SK-N-SH (cell line): ENCODE measurements around the gene GCC1. TPM values are rescaled to one million over a fixed set of nuclear protein-coding genes. Genes with fewer than 3 reads are reported as not detected.

ENCODE experiments used
- CTCF ChIA-PET: fragments of 300-600, 350-600 bp; formaldehyde crosslinking; extraction: SDS; loops from one replicate; lab custom pipeline; 2021; lab: Yijun Ruan, JAX
- POLR2A ChIA-PET: fragments of 350-600 bp; sonication (Branson Sonifier 250); formaldehyde crosslinking; extraction: SDS; loops from one replicate; lab custom pipeline; 2020; ENCODE audit warnings: antibody characterized with exemption, inconsistent platforms; lab: Yijun Ruan, JAX
- DNase-seq: peaks from one replicate; pipeline ENCODE4 v3.0.0; 2012
- H2AFZ ChIP-seq: fragments of 200-600 bp; sonication (generic); 2 replicates; pipeline ENCODE4 v1.8.1; 2016; ENCODE audit warnings: antibody characterized with exemption, mild to moderate bottlenecking, low read depth
- H3F3A ChIP-seq: fragments of 200-600 bp; sonication (generic); replicated peaks from 2 replicates; pipeline ENCODE3; 2016; ENCODE audit warnings: antibody characterized with exemption, mild to moderate bottlenecking; ENCODE audit not compliant: insufficient read depth
- H3K27ac ChIP-seq, 2 experiments: fragments of 200-500 bp in 1 of 2; fragments of 200-600 bp in 1 of 2; sonication (Bioruptor generic) in 1 of 2; sonication (generic), shearing (Covaris generic) in 1 of 2; 2 replicates each; pipeline versions ENCODE4 v1.5.1 to v1.6.1; 2014 to 2016; ENCODE audit warnings: low read depth in 2 of 2, inconsistent platforms in 1 of 2, low read length in 1 of 2, mild to moderate bottlenecking in 1 of 2, mixed read lengths in 1 of 2
- H3K27me3 ChIP-seq: fragments of 200-600 bp; sonication (generic), shearing (Covaris generic); 2 replicates; pipeline ENCODE4 v1.6.1; 2016; ENCODE audit warnings: mixed run types; ENCODE audit not compliant: insufficient read depth
- H3K36me3 ChIP-seq, 2 experiments: fragments of 200-500 bp in 1 of 2; fragments of 200-600 bp in 1 of 2; sonication (Bioruptor generic) in 1 of 2; sonication (generic) in 1 of 2; replicated peaks in 1 of 2; 2 replicates each; pipeline versions ENCODE3 to v1.5.1; 2014 to 2016; ENCODE audit warnings: low read length in 1 of 2, mild to moderate bottlenecking in 1 of 2; ENCODE audit not compliant: insufficient read depth in 2 of 2, control insufficient read depth in 1 of 2
- H3K4me1 ChIP-seq, 2 experiments: fragments of 200-500 bp in 1 of 2; fragments of 200-600 bp in 1 of 2; sonication (Bioruptor generic) in 1 of 2; sonication (generic), shearing (Covaris generic) in 1 of 2; 2 replicates each; pipeline versions ENCODE4 v1.5.1 to v1.6.1; 2014 to 2016; ENCODE audit warnings: low read depth in 1 of 2, low read length in 1 of 2, mixed run types in 1 of 2; ENCODE audit not compliant: insufficient read depth in 2 of 2, control insufficient read depth in 1 of 2
- H3K4me2 ChIP-seq: fragments of 200-600 bp; sonication (generic), shearing (Covaris generic); 2 replicates; pipeline ENCODE4 v1.6.1; 2017; ENCODE audit warnings: mixed run types
- H3K4me3 ChIP-seq, 2 experiments: fragments of 200-500 bp in 1 of 2; fragments of 200-600 bp in 1 of 2; sonication (Bioruptor generic) in 1 of 2; sonication (generic), shearing (Covaris generic) in 1 of 2; 2 replicates each; pipeline versions ENCODE4 v1.5.1 to v1.8.1; 2014 to 2016; ENCODE audit warnings: low read depth in 2 of 2, inconsistent platforms in 1 of 2, low read length in 1 of 2, mild to moderate bottlenecking in 1 of 2, mixed read lengths in 1 of 2, moderate library complexity in 1 of 2
- H3K79me2 ChIP-seq: fragments of 200-600 bp; sonication (generic); 2 replicates; pipeline ENCODE4 v1.8.1; 2017; ENCODE audit warnings: mild to moderate bottlenecking; ENCODE audit not compliant: insufficient read depth
- H3K9ac ChIP-seq: fragments of 200-600 bp; sonication (generic); 2 replicates; pipeline ENCODE4 v1.6.1; 2017; ENCODE audit warnings: mixed run types
- H3K9me2 ChIP-seq: fragments of 200-600 bp; sonication (generic); 2 replicates; pipeline ENCODE4 v1.6.1; 2017; ENCODE audit warnings: mixed run types
- H3K9me3 ChIP-seq: fragments of 200-600 bp; sonication (generic); 2 replicates; pipeline ENCODE4 v1.6.1; 2017; ENCODE audit warnings: mixed run types, mild to moderate bottlenecking, moderate library complexity
- H4K20me1 ChIP-seq: fragments of 200-600 bp; sonication (generic); 2 replicates; pipeline ENCODE4 v1.6.1; 2017; ENCODE audit warnings: mild to moderate bottlenecking, mixed run types; ENCODE audit not compliant: insufficient read depth
- EZH2phosphoT487 ChIP-seq: fragments of 200-600 bp; sonication (generic); IDR thresholded peaks from 2 replicates; pipeline ENCODE4 v1.6.1; 2017; ENCODE audit warnings: low read depth, mixed run types, mild to moderate bottlenecking, antibody characterized with exemption, moderate library complexity, borderline replicate concordance
- GATA2 ChIP-seq: sonication (generic); formaldehyde crosslinking; IDR thresholded peaks from 2 replicates; pipeline ENCODE4 v1.5.0; 2020; ENCODE audit warnings: mild to moderate bottlenecking, missing genetic modification reagents
- NFIC ChIP-seq: IDR thresholded peaks from 2 replicates; pipeline ENCODE4 v1.4.0; 2012; ENCODE audit warnings: borderline replicate concordance
- NRF1 ChIP-seq: IDR thresholded peaks from 2 replicates; pipeline ENCODE4 v1.6.1; 2012; ENCODE audit warnings: low read depth, mild to moderate bottlenecking, low read length
- RCOR1 ChIP-seq: fragments of 150-350 bp; IDR thresholded peaks from 2 replicates; pipeline ENCODE4 v1.6.1; 2017; ENCODE audit warnings: antibody characterized with exemption, low read length
- WGBS: methylation state at CpG from one replicate; pipeline ENCODE4 v1.1.6; 2017; ENCODE audit warnings: low lambda C conversion rate; 5-methylcytosine and 5-hydroxymethylcytosine counted together
- polyA plus RNA-seq, 3 experiments: library from polyadenylated mRNA; depleted of rRNA; stranded (reverse); fragments of >200 nt; gene quantifications; 2 replicates each; pipeline ENCODE4 v1.2.3, GENCODE V29; 2012

The GCC1 gene
- polyA plus RNA-seq, 1 of the 3 experiments (the other 2 are of a cell fraction): 8.4 TPM

GRCh38 chr7:127532151-127532550 is 53.2 kb downstream of the GCC1 start:
- 40% methylated on average over 2 of the region's 2 CpGs for WGBS
- CTCF ChIA-PET: interaction anchor here (0.8 kb wide), 1 partner anchor 13 kb away, joined by 3 read pairs; no protein-coding TSS in a partner anchor
- no peak overlapping the region for H2AFZ ChIP-seq

More at GRCh38 chr7:127532151-127532550, 53.2 kb downstream of the GCC1 start:
- no peaks in the 10 kb centered on the region for H3K36me3 ChIP-seq
- no peaks in the 10 kb centered on the region for H3K79me2 ChIP-seq
- POLR2A ChIA-PET: no interaction called here
- peaks cover 0 to 4% of the 10 kb centered on the region in 2 experiments; a peak in 1 of 4 replicates for H3K4me1 ChIP-seq
- H3K27ac ChIP-seq: no peak overlapping the region
- no peak overlapping the region for H3K4me3 ChIP-seq
- H3K9me2 ChIP-seq: no peaks in the 10 kb centered on the region
- peaks cover 13% of the 10 kb centered on the region; the same call in 1 of the 2 replicates for H3K27me3 ChIP-seq
- no peak overlapping the region for H3K4me2 ChIP-seq
- no peak for DNase-seq
- H3K9ac ChIP-seq: no peak overlapping the region
- TF ChIP-seq EZH2phosphoT487 (no peak), GATA2 (CRISPR knock-in tag) (peak; percentile 82), RCOR1 (peak; percentile 89), NRF1 (no peak), NFIC (peak; percentile 41)
- H3K9me3 ChIP-seq: 0 out of 2 replicates have a peak, but pooled peaks cover 4% of the 10 kb centered on the region
- no peaks in the 10 kb centered on the region for H4K20me1 ChIP-seq
- H3F3A ChIP-seq: no peaks in the 10 kb centered on the region

Other genes starting within 250 kb of the GCC1 start
- 8.6 and 9.2 TPM in 2 replicates for gene ZNF800, start 192.9 kb downstream of the GCC1 start, polyA plus RNA-seq (2012; rRNA removed)
- gene ARF5, start 2.8 kb upstream of the GCC1 start, polyA plus RNA-seq (2012; rRNA removed): 466 and 562 TPM in 2 replicates
- gene FSCN3, start 8.1 kb upstream of the GCC1 start, polyA plus RNA-seq (2012; rRNA removed): 2.4 and 2.5 TPM in 2 replicates
- gene PAX4, start 32.5 kb upstream of the GCC1 start, polyA plus RNA-seq (2012; rRNA removed): not detected in 2 replicates
- 165 and 168 TPM in 2 replicates for gene SND1, start 66.6 kb upstream of the GCC1 start, polyA plus RNA-seq (2012; rRNA removed)